ENCODE data around the gene WWOX. TPM values are rescaled to one million over a fixed set of nuclear protein-coding genes. Genes with fewer than 3 reads are reported as not detected.

Gene WWOX
- total and polyA plus RNA-seq, 10 donors, result 5.9 to 90.3 (median 26.4) TPM

- 33 to 67% (median 49%) methylated on average over 3 of the region's 3 CpGs for WGBS, 5 donors
- no peak overlapping the region for H3K27ac ChIP-seq
- H3K27me3 ChIP-seq (replicated peaks in 1 of 7), result no peaks in the 10 kb centered on the region
- no peaks in the 10 kb centered on the region for H3K9me3 ChIP-seq
- no peak for DNase-seq
- no peaks in the 10 kb centered on the region for H3K4me1 ChIP-seq
- TF ChIP-seq CTCF (IDR thresholded peaks at IDR 0.05 in 8 of 11, conservative IDR thresholded peaks at IDR 0.05 in 3 of 11) (no peak), POLR2AphosphoS5 (IDR thresholded peaks at IDR 0.05) (no peak), POLR2A (IDR thresholded peaks at IDR 0.05) (no peak)
- intact Hi-C loops (cut with DNase I; ENCODE audit: low total_unique reads), result no loop called here
- no peak overlapping the region for H3K4me3 ChIP-seq
- no peaks in the 10 kb centered on the region for H3K36me3 ChIP-seq
Measured at GRCh38 chr16:78786635-78787034, 687.2 kb downstream of the WWOX start.

- intact Hi-C loops (cut with DNase I; ENCODE audit: low total_unique reads), result no loop called here
- no peak for DNase-seq
- Histone ChIP-seq H3K4me1 (no peaks in the 10 kb centered on the region), H3K9me3 (no peaks in the 10 kb centered on the region), H3K4me3 (no peak overlapping the region), H3K27me3 (replicated peaks in 1 of 7) (no peaks in the 10 kb centered on the region), H3K27ac (no peak overlapping the region), H3K36me3 (no peaks in the 10 kb centered on the region)
- 95 to 100% (median 96%) methylated on average over 2 of the region's 2 CpGs for WGBS, 5 donors
- TF ChIP-seq CTCF (IDR thresholded peaks at IDR 0.05 in 8 of 11, conservative IDR thresholded peaks at IDR 0.05 in 3 of 11) (no peak), POLR2AphosphoS5 (IDR thresholded peaks at IDR 0.05) (no peak), POLR2A (IDR thresholded peaks at IDR 0.05) (no peak)
Measured at GRCh38 chr16:78788276-78788675, 688.8 kb downstream of the WWOX start.

- 73 to 87% (median 84%) methylated on average over 2 of the region's 2 CpGs for WGBS, 5 donors
- no peaks in the 10 kb centered on the region for H3K9me3 ChIP-seq
- no peaks in the 10 kb centered on the region for H3K36me3 ChIP-seq
- intact Hi-C loops (cut with DNase I; ENCODE audit: low total_unique reads), result no loop called here
- no peak for DNase-seq
- H3K27ac ChIP-seq, result no peak overlapping the region
- no peak overlapping the region for H3K4me3 ChIP-seq
- H3K4me1 ChIP-seq, result no peaks in the 10 kb centered on the region
- TF ChIP-seq POLR2A (IDR thresholded peaks at IDR 0.05) (no peak), CTCF (IDR thresholded peaks at IDR 0.05 in 8 of 11, conservative IDR thresholded peaks at IDR 0.05 in 3 of 11) (no peak), POLR2AphosphoS5 (IDR thresholded peaks at IDR 0.05) (no peak)
- no peaks in the 10 kb centered on the region for H3K27me3 ChIP-seq (replicated peaks in 1 of 7)
Measured at GRCh38 chr16:78788696-78789095, 689.2 kb downstream of the WWOX start.

GRCh38 chr16:78789561-78789960 is 690.1 kb downstream of the WWOX start:
- WGBS, 5 donors, result 26 to 56% (median 32%) methylated on average over 2 of the region's 2 CpGs
- no peaks in the 10 kb centered on the region for H3K4me1 ChIP-seq
- H3K27me3 ChIP-seq (replicated peaks in 1 of 7), result no peaks in the 10 kb centered on the region
- TF ChIP-seq POLR2A (IDR thresholded peaks at IDR 0.05) (no peak), POLR2AphosphoS5 (IDR thresholded peaks at IDR 0.05) (no peak), CTCF (IDR thresholded peaks at IDR 0.05 in 8 of 11, conservative IDR thresholded peaks at IDR 0.05 in 3 of 11) (no peak)
- H3K4me3 ChIP-seq, result no peak overlapping the region
- no peak overlapping the region for H3K27ac ChIP-seq
- H3K36me3 ChIP-seq, result no peaks in the 10 kb centered on the region
- H3K9me3 ChIP-seq, result no peaks in the 10 kb centered on the region
- no peak for DNase-seq
- intact Hi-C loops (cut with DNase I; ENCODE audit: low total_unique reads), result no loop called here
